Measurements from ENCODE around the gene POLE2. TPM values are rescaled to one million over a fixed set of nuclear protein-coding genes. Genes with fewer than 3 reads are reported as not detected.

POLE2 gene
- total and polyA plus RNA-seq, 2 donors (not counting 1 experiment from before 2014, with no cell fraction given) = 4.5 to 8.7 TPM

GRCh38 chr14:49612671-49613070 is 75.3 kb downstream of the POLE2 start:
- no peak overlapping the region for H3K9ac ChIP-seq (ENCODE audit: insufficient read depth, low read length)
- H3K27me3 ChIP-seq (ENCODE audit: control insufficient read depth, insufficient read depth, low read length) = no peaks in the 10 kb centered on the region
- DNase-seq (ENCODE audit: low read depth in 2 of 2) = no peak

GRCh38 chr14:49612251-49612650 is 75.8 kb downstream of the POLE2 start:
- H3K4me2 ChIP-seq (ENCODE audit: extremely low read depth, insufficient read depth, low read length) = no peak overlapping the region
- H3K9me3 ChIP-seq (ENCODE audit: control insufficient read depth, insufficient read depth, low read depth, low read length) = no peaks in the 10 kb centered on the region
- no peak for DNase-seq (ENCODE audit: low read depth in 2 of 2)
- no peak for TF ChIP-seq CTCF (conservative IDR thresholded peaks at IDR 0.05 in 1 of 2, IDR thresholded peaks at IDR 0.05 in 1 of 2; ENCODE audit: low read depth in 1 of 2, low read length in 2 of 2)
- TF ChIP-seq EZH2 (IDR thresholded peaks at IDR 0.05; ENCODE audit: low read length, missing control alignments) = no peak
- no peak overlapping the region for H3K9ac ChIP-seq (ENCODE audit: insufficient read depth, low read length)
- H3K27ac ChIP-seq (ENCODE audit: insufficient read depth, low read length) = no peak overlapping the region
- H3K27me3 ChIP-seq (ENCODE audit: control insufficient read depth, insufficient read depth, low read length) = no peaks in the 10 kb centered on the region
- H3K79me2 ChIP-seq (ENCODE audit: control insufficient read depth, insufficient read depth, low read length) = peaks cover 11% of the 10 kb centered on the region
- peaks cover 3% of the 10 kb centered on the region for H3K36me3 ChIP-seq (ENCODE audit: control insufficient read depth, insufficient read depth, low read length)
- peaks cover 5% of the 10 kb centered on the region for H3K4me1 ChIP-seq (ENCODE audit: control insufficient read depth, extremely low read depth, insufficient read depth, low read length)
- H2AFZ ChIP-seq (ENCODE audit: low read length) = no peak overlapping the region
- H4K20me1 ChIP-seq (ENCODE audit: control insufficient read depth, extremely low read depth, insufficient read depth, low read length) = no peaks in the 10 kb centered on the region
- H3K4me3 ChIP-seq (replicated peaks in 1 of 4; ENCODE audit: control extremely low read depth in 1 of 4, insufficient read depth in 1 of 4, low read depth in 3 of 4, low read length in 4 of 4) = no peak overlapping the region

More at GRCh38 chr14:49612671-49613070, 75.3 kb downstream of the POLE2 start:
- H3K79me2 ChIP-seq (ENCODE audit: control insufficient read depth, insufficient read depth, low read length) = peaks cover 11% of the 10 kb centered on the region
- no peak overlapping the region for H2AFZ ChIP-seq (ENCODE audit: low read length)
- TF ChIP-seq EZH2 (IDR thresholded peaks at IDR 0.05; ENCODE audit: low read length, missing control alignments) (no peak), CTCF (conservative IDR thresholded peaks at IDR 0.05 in 1 of 2, IDR thresholded peaks at IDR 0.05 in 1 of 2; ENCODE audit: low read depth in 1 of 2, low read length in 2 of 2) (no peak)
- H3K4me1 ChIP-seq (ENCODE audit: control insufficient read depth, extremely low read depth, insufficient read depth, low read length) = peaks cover 5% of the 10 kb centered on the region
- H3K36me3 ChIP-seq (ENCODE audit: control insufficient read depth, insufficient read depth, low read length) = peaks cover 1% of the 10 kb centered on the region
- H4K20me1 ChIP-seq (ENCODE audit: control insufficient read depth, extremely low read depth, insufficient read depth, low read length) = no peaks in the 10 kb centered on the region
- H3K4me3 ChIP-seq (replicated peaks in 1 of 4; ENCODE audit: control extremely low read depth in 1 of 4, insufficient read depth in 1 of 4, low read depth in 3 of 4, low read length in 4 of 4) = no peak overlapping the region
- H3K9me3 ChIP-seq (ENCODE audit: control insufficient read depth, insufficient read depth, low read depth, low read length) = no peaks in the 10 kb centered on the region
- H3K27ac ChIP-seq (ENCODE audit: insufficient read depth, low read length) = no peak overlapping the region
- no peak overlapping the region for H3K4me2 ChIP-seq (ENCODE audit: extremely low read depth, insufficient read depth, low read length)

- no peak for DNase-seq (ENCODE audit: low read depth in 2 of 2)
- Histone ChIP-seq H2AFZ (ENCODE audit: low read length) (no peak overlapping the region), H4K20me1 (ENCODE audit: control insufficient read depth, extremely low read depth, insufficient read depth, low read length) (no peaks in the 10 kb centered on the region), H3K9me3 (ENCODE audit: control insufficient read depth, insufficient read depth, low read depth, low read length) (no peaks in the 10 kb centered on the region), H3K27me3 (ENCODE audit: control insufficient read depth, insufficient read depth, low read length) (no peaks in the 10 kb centered on the region), H3K4me2 (ENCODE audit: extremely low read depth, insufficient read depth, low read length) (no peak overlapping the region), H3K4me3 (replicated peaks in 1 of 4; ENCODE audit: control extremely low read depth in 1 of 4, insufficient read depth in 1 of 4, low read depth in 3 of 4, low read length in 4 of 4) (no peak overlapping the region), H3K36me3 (ENCODE audit: control insufficient read depth, insufficient read depth, low read length) (peaks cover 1% of the 10 kb centered on the region), H3K9ac (ENCODE audit: insufficient read depth, low read length) (no peak overlapping the region), H3K79me2 (ENCODE audit: control insufficient read depth, insufficient read depth, low read length) (peaks cover 13% of the 10 kb centered on the region), H3K27ac (ENCODE audit: insufficient read depth, low read length) (no peak overlapping the region), H3K4me1 (ENCODE audit: control insufficient read depth, extremely low read depth, insufficient read depth, low read length) (no peaks in the 10 kb centered on the region)
- TF ChIP-seq CTCF (conservative IDR thresholded peaks at IDR 0.05 in 1 of 2, IDR thresholded peaks at IDR 0.05 in 1 of 2; ENCODE audit: low read depth in 1 of 2, low read length in 2 of 2) (no peak), EZH2 (IDR thresholded peaks at IDR 0.05; ENCODE audit: low read length, missing control alignments) (no peak)
Observed at GRCh38 chr14:49607583-49607982, 80.4 kb downstream of the POLE2 start.
